Mesenchymal stem cell (in vitro differentiated cells and primary cell): Measurements from ENCODE around the gene SMAP1.

Experiments
- DNase-seq: peaks from one replicate; pipeline ENCODE4 v3.0.0-alpha.2; 2013
- H2AFZ ChIP-seq: one replicate; pipeline ENCODE4 v1.6.1; 2013; ENCODE audit warnings: low read depth, mild to moderate bottlenecking, control low read depth, inconsistent platforms, low read length, moderate library complexity
- H2AK5ac ChIP-seq: 2 replicates; pipeline ENCODE4 v1.6.1; 2013; ENCODE audit warnings: low read length, moderate library complexity, mild to moderate bottlenecking, inconsistent platforms; ENCODE audit not compliant: severe bottlenecking
- H2BK120ac ChIP-seq: one replicate; pipeline ENCODE4 v1.6.1; 2013; ENCODE audit warnings: low read depth, mild to moderate bottlenecking, inconsistent platforms, low read length, moderate library complexity
- H2BK12ac ChIP-seq, 2 experiments: one replicate each; pipeline ENCODE4 v1.6.1; 2013; ENCODE audit warnings: inconsistent platforms in 2 of 2, low read length in 2 of 2, mild to moderate bottlenecking in 2 of 2, moderate library complexity in 2 of 2, control low read depth in 1 of 2
- H2BK15ac ChIP-seq: one replicate; pipeline ENCODE4 v1.6.1; 2013; ENCODE audit warnings: mild to moderate bottlenecking, low read depth, inconsistent platforms; ENCODE audit not compliant: poor library complexity, severe bottlenecking
- H2BK5ac ChIP-seq: 2 replicates; pipeline ENCODE4 v1.6.1; 2013; ENCODE audit warnings: low read depth, mild to moderate bottlenecking, low read length, control low read depth, inconsistent platforms; ENCODE audit not compliant: poor library complexity, severe bottlenecking
- H3K14ac ChIP-seq, 2 experiments: one replicate each; pipeline ENCODE4 v1.6.1; 2013; ENCODE audit warnings: inconsistent platforms in 2 of 2, low read length in 2 of 2, control low read depth in 1 of 2, mild to moderate bottlenecking in 1 of 2, moderate library complexity in 1 of 2
- H3K18ac ChIP-seq, 2 experiments: one replicate each; pipeline ENCODE4 v1.6.1; 2013; ENCODE audit warnings: inconsistent platforms in 2 of 2, low read length in 2 of 2, control low read depth in 1 of 2, low read depth in 1 of 2, mild to moderate bottlenecking in 1 of 2
- H3K23ac ChIP-seq, 2 experiments: one replicate each; pipeline ENCODE4 v1.6.1; 2013; ENCODE audit warnings: inconsistent platforms in 2 of 2, low read length in 2 of 2, mild to moderate bottlenecking in 2 of 2, moderate library complexity in 2 of 2, control low read depth in 1 of 2
- H3K27ac ChIP-seq: 2 replicates; pipeline ENCODE4 v1.5.1; 2013; ENCODE audit warnings: mild to moderate bottlenecking, moderate library complexity, low read length, control low read depth, inconsistent platforms; ENCODE audit not compliant: poor library complexity, severe bottlenecking
- H3K27me3 ChIP-seq, 2 experiments: 2 replicates each; pipeline versions ENCODE4 v1.6.1 to v1.7.0; 2013; ENCODE audit warnings: low read length in 2 of 2, mild to moderate bottlenecking in 2 of 2, moderate library complexity in 2 of 2, control low read depth in 1 of 2, inconsistent platforms in 1 of 2; ENCODE audit not compliant: control insufficient read depth in 1 of 2, insufficient read depth in 1 of 2
- H3K36me3 ChIP-seq, 2 experiments: 2 replicates each; pipeline versions ENCODE4 v1.6.1 to v1.7.0; 2013; ENCODE audit warnings: low read length in 2 of 2, control low read depth in 1 of 2, inconsistent platforms in 1 of 2, low read depth in 1 of 2, mild to moderate bottlenecking in 1 of 2; ENCODE audit not compliant: insufficient read depth in 2 of 2, control insufficient read depth in 1 of 2
- H3K4ac ChIP-seq, 2 experiments: one replicate each; pipeline ENCODE4 v1.6.1; 2013; ENCODE audit warnings: inconsistent platforms in 2 of 2, low read length in 2 of 2, mild to moderate bottlenecking in 2 of 2, moderate library complexity in 2 of 2, control low read depth in 1 of 2, low read depth in 1 of 2
- H3K4me1 ChIP-seq: 2 replicates; pipeline ENCODE4 v1.6.1; 2013; ENCODE audit warnings: low read depth, low read length, control low read depth; ENCODE audit not compliant: control insufficient read depth, insufficient read depth
- H3K4me2 ChIP-seq: 2 replicates; pipeline ENCODE4 v1.6.1; 2013; ENCODE audit warnings: low read length, mild to moderate bottlenecking, inconsistent platforms; ENCODE audit not compliant: poor library complexity, severe bottlenecking
- H3K4me3 ChIP-seq, 2 experiments: 2 replicates each; pipeline versions ENCODE4 v1.5.1 to v1.7.0; 2013; ENCODE audit warnings: low read length in 2 of 2, mild to moderate bottlenecking in 2 of 2, control low read depth in 1 of 2, low read depth in 1 of 2; ENCODE audit not compliant: insufficient read depth in 1 of 2
- H3K79me1 ChIP-seq: replicated peaks from 2 replicates; pipeline ENCODE4 v1.6.1; 2013; ENCODE audit warnings: mild to moderate bottlenecking, control low read depth, low read length, inconsistent platforms; ENCODE audit not compliant: poor library complexity, severe bottlenecking
- H3K9ac ChIP-seq: 2 replicates; pipeline ENCODE4 v1.7.0; 2013; ENCODE audit warnings: mild to moderate bottlenecking, low read length, moderate library complexity
- H3K9me3 ChIP-seq: 2 replicates; pipeline ENCODE4 v1.7.0; 2013; ENCODE audit warnings: mild to moderate bottlenecking, low read length; ENCODE audit not compliant: control insufficient read depth
- H4K8ac ChIP-seq: one replicate; pipeline ENCODE4 v1.6.1; 2013; ENCODE audit warnings: inconsistent platforms, mild to moderate bottlenecking, low read length, moderate library complexity
- H4K91ac ChIP-seq: one replicate; pipeline ENCODE4 v1.6.1; 2013; ENCODE audit warnings: mild to moderate bottlenecking, low read length, inconsistent platforms
- WGBS: methylation state at CpG from one replicate; pipeline ENCODE4 v1.1.7; 2013; ENCODE audit warnings: mixed read lengths; 5-methylcytosine and 5-hydroxymethylcytosine counted together

SMAP1 gene

GRCh38 chr6:70879496-70879895, 211.8 kb downstream of the SMAP1 start:
- no peak overlapping the region for H3K27ac ChIP-seq
- H2BK5ac ChIP-seq, result no peak overlapping the region
- H2BK15ac ChIP-seq, result no peak overlapping the region
- H3K4me1 ChIP-seq, result no peaks in the 10 kb centered on the region
- no peak overlapping the region for H3K4me2 ChIP-seq
- H3K27me3 ChIP-seq, result peaks cover 6 to 17% of the 10 kb centered on the region in 2 experiments
- H3K79me1 ChIP-seq, result no peaks in the 10 kb centered on the region
- peaks cover 8% of the 10 kb centered on the region for H3K9me3 ChIP-seq
- H2AK5ac ChIP-seq, result no peak overlapping the region
- no peak overlapping the region for H3K4me3 ChIP-seq
- H3K23ac ChIP-seq, result no peak overlapping the region
- H3K14ac ChIP-seq, result peak overlapping the region in 1 of 2 experiments; percentile 15
- H3K36me3 ChIP-seq, result no peaks in the 10 kb centered on the region
- no peak overlapping the region for H4K91ac ChIP-seq
- H3K4ac ChIP-seq, result no peak overlapping the region
- WGBS, result 90% methylated on average over 5 of the region's 5 CpGs
- no peak overlapping the region for H3K18ac ChIP-seq
- DNase-seq, result no peak
- no peak overlapping the region for H4K8ac ChIP-seq
- H2BK12ac ChIP-seq, result no peak overlapping the region
- no peak overlapping the region for H2BK120ac ChIP-seq
- no peak overlapping the region for H3K9ac ChIP-seq
- H2AFZ ChIP-seq, result no peak overlapping the region

DNA sequence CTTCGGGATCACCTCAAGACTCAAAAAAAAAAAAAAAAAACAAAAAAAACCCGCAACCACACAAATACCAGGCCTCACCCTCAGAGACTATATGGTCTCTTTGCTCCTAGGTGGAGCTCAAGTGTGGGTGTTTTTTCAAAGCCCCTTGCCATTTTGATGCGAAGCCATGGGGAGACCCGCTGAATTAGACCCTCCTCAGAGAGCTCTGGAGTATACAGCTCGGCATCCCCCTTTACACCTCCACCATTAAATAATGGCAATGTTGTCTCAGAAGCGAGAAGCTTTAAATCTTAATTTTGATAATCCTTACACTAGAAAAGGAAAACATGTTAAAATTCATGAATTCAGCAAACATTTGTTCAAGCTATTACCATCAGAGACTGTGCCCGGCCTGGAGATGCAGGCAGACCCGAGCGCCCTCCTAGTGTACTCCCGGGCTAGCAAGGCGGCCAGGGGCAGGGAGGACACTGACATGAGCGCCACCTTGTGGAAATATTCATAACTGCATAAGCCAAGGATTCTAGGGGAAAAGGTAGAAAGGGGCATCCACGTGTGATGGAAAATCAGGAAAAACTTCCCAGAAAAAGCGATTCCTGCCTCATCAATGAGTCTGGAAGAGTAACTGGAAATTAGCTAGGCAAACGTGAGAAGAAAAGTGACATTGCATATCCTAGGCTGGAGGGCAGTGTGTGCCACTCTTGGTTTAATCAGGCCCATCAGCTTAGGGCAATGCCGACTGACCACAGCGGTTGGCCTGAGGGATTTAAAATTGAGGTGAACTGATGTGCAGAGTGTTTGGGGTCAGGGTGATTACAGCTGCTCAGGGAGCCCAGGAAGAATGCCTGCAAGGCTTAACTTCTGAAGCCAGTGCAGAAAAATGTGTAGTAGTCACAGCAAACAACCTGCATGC, 216.6 kb downstream of the SMAP1 start:
- DNase-seq, result peak; percentile 54
- Histone ChIP-seq H3K9ac (no peak overlapping the region), H2AFZ (no peak overlapping the region), H3K18ac (no peak overlapping the region), H3K4me2 (no peak overlapping the region), H2BK5ac (no peak overlapping the region), H2AK5ac (no peak overlapping the region), H3K14ac (no peak overlapping the region), H2BK12ac (no peak overlapping the region), H3K36me3 (no peaks in the 10 kb centered on the region), H3K4me1 (no peaks in the 10 kb centered on the region), H4K8ac (no peak overlapping the region), H2BK15ac (no peak overlapping the region), H3K9me3 (no peaks in the 10 kb centered on the region), H3K27me3 (peaks cover 22 to 24% of the 10 kb centered on the region in 2 experiments), H3K79me1 (no peaks in the 10 kb centered on the region), H3K23ac (no peak overlapping the region), H3K4ac (no peak overlapping the region), H2BK120ac (no peak overlapping the region), H3K4me3 (no peak overlapping the region), H4K91ac (no peak overlapping the region), H3K27ac (no peak overlapping the region)
- WGBS, result 37% methylated on average over 15 of the region's 17 CpGs

DNA sequence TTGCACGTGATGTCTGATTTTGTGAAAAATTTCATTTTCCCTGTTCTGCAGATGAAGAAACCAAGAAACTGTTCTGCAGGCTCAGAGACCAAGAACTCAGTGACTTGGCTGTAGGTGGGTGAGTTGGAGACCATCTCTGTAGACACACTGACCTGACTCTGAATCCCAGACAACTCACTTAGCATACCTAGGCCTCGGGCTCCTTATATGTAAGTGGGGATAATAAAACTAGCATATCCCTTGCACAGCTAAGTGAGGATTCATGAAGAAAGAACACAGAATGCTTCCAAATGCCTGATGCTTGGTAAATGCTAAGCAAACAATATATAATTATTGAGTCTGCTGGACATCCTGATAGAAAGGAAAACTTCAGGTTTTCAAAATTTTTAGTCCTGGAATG, 218.4 kb downstream of the SMAP1 start:
- H3K27ac ChIP-seq, result no peak overlapping the region
- H3K36me3 ChIP-seq, result no peaks in the 10 kb centered on the region
- H2BK12ac ChIP-seq, result no peak overlapping the region
- no peaks in the 10 kb centered on the region for H3K79me1 ChIP-seq
- no peak for DNase-seq
- no peak overlapping the region for H2BK5ac ChIP-seq
- no peak overlapping the region for H2BK15ac ChIP-seq
- no peak overlapping the region for H3K4ac ChIP-seq
- no peak overlapping the region for H2AK5ac ChIP-seq
- 95% methylated on average over 1 of the region's 2 CpGs for WGBS
- H3K18ac ChIP-seq, result no peak overlapping the region
- H4K91ac ChIP-seq, result no peak overlapping the region
- H3K4me3 ChIP-seq, result no peak overlapping the region
- H3K27me3 ChIP-seq, result peaks cover 20 to 29% of the 10 kb centered on the region in 2 experiments
- no peak overlapping the region for H2BK120ac ChIP-seq
- no peak overlapping the region for H3K14ac ChIP-seq
- no peaks in the 10 kb centered on the region for H3K9me3 ChIP-seq
- H3K9ac ChIP-seq, result no peak overlapping the region
- H3K4me1 ChIP-seq, result no peaks in the 10 kb centered on the region
- no peak overlapping the region for H4K8ac ChIP-seq
- H3K4me2 ChIP-seq, result no peak overlapping the region
- no peak overlapping the region for H2AFZ ChIP-seq
- no peak overlapping the region for H3K23ac ChIP-seq

DNA sequence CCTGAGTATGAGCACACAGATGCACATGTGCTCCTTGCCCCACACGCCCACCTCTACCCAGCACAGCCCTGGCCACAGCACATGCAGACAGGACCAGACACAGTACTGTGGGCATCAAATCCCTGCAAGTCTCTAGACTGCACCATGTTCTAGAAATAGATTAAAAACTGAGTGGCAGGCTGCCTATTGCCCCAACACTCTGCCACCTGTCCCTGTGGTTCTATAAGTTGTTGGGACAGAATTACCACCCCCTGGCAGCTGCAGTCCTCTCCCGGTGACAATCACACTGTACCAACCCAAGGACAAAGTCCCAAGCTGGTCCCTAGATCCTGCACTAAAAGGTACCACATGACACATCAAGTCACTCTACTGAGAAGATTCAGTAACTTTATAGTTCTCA, 219.0 kb downstream of the SMAP1 start:
- H3K4me1 ChIP-seq, result no peaks in the 10 kb centered on the region
- no peaks in the 10 kb centered on the region for H3K9me3 ChIP-seq
- H3K18ac ChIP-seq, result no peak overlapping the region
- H2AK5ac ChIP-seq, result no peak overlapping the region
- no peak overlapping the region for H3K4me3 ChIP-seq
- H2BK5ac ChIP-seq, result no peak overlapping the region
- H2BK15ac ChIP-seq, result no peak overlapping the region
- no peaks in the 10 kb centered on the region for H3K79me1 ChIP-seq
- no peak overlapping the region for H3K4me2 ChIP-seq
- H4K8ac ChIP-seq, result no peak overlapping the region
- no peak overlapping the region for H2BK12ac ChIP-seq
- WGBS, result 95% methylated on average over 2 of the region's 2 CpGs
- no peak for DNase-seq
- H3K4ac ChIP-seq, result no peak overlapping the region
- H3K23ac ChIP-seq, result no peak overlapping the region
- H3K36me3 ChIP-seq, result no peaks in the 10 kb centered on the region
- H3K14ac ChIP-seq, result no peak overlapping the region
- no peak overlapping the region for H3K9ac ChIP-seq
- no peak overlapping the region for H4K91ac ChIP-seq
- H2BK120ac ChIP-seq, result no peak overlapping the region
- peaks cover 15 to 23% of the 10 kb centered on the region in 2 experiments for H3K27me3 ChIP-seq
- no peak overlapping the region for H2AFZ ChIP-seq
- no peak overlapping the region for H3K27ac ChIP-seq
